Measurements from ENCODE around the gene PCDHA8.
"Not testable (repeated sequence)": the region's sequence is repeated elsewhere in the genome, so short reads cannot be mapped to it uniquely, and the experiment has no call there.

PCDHA8 gene

DNA sequence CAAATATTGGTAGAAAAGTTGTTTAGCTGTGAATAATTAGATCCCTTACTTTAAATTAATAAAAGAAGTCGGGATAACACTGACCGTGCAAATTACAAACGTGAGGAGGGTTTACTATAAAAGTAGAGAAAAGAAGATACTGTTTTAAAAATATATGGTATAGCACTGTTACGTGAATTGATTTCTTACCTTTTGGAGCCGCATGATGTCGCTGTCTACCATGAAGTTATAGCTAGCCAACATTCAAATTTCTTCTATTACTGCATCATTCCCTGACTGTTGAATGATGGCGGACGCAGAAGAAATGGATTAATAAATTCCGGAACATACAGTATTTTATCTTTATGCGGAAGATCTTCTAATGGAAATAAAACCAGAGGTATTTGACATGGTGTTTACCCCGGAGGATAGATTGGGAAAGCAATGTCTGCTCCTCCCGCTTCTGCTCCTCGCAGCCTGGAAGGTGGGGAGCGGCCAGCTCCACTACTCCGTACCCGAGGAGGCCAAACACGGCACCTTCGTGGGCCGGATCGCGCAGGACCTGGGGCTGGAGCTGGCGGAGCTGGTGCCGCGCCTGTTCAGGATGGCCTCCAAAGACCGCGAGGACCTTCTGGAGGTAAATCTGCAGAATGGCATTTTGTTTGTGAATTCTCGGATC lies 13.2 kb upstream of the PCDHA8 start, which contains the start of gene PCDHA6:
PCDHA6 (plus strand) TSS at position 257 of the 658 bp plus-strand sequence; CDS start at position 389, 132 bp downstream.
- peak; percentile 6 for DNase-seq (ENCODE audit: low read depth)

DNA sequence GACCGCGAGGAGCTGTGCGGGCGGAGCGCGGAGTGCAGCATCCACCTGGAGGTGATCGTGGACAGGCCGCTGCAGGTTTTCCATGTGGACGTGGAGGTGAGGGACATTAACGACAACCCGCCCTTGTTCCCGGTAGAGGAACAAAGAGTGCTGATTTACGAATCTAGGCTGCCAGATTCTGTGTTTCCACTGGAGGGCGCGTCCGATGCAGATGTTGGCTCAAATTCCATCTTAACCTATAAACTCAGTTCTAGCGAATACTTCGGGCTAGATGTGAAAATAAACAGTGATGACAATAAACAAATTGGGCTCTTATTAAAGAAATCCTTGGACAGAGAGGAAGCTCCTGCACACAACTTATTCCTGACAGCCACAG lies 12.6 kb upstream of the PCDHA8 start:
- DNase-seq (ENCODE audit: low read depth), result no peak

DNA sequence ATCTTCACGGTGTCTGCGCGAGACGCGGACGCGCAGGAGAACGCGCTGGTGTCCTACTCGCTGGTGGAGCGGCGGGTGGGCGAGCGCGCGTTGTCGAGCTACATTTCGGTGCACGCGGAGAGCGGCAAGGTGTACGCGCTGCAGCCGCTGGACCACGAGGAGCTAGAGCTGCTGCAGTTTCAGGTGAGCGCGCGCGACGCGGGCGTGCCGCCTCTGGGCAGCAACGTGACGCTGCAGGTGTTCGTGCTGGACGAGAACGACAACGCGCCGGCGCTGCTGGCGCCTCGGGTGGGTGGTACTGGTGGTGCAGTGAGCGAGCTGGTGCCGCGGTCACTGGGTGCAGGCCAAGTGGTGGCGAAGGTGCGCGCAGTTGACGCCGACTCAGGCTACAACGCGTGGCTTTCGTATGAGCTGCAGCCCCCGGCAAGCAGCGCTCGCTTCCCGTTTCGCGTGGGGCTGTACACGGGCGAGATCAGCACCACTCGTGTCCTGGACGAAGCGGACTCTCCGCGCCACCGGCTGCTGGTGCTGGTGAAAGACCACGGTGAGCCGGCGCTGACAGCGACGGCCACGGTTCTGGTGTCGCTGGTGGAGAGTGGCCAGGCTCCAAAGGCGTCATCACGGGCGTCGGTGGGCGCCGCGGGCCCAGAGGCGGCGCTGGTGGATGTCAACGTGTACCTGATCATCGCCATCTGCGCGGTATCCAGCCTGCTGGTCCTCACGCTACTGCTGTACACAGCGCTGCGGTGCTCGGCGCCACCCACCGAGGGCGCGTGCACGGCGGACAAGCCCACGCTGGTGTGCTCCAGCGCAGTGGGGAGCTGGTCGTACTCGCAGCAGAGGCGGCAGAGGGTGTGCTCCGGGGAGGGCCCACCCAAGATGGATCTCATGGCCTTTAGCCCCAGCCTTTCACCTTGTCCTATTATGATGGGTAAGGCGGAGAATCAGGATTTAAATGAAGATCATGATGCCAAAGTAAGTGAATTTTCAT lies 11.2 kb upstream of the PCDHA8 start:
- not testable (repeated sequence) for DNase-seq (ENCODE audit: low read depth)

DNA sequence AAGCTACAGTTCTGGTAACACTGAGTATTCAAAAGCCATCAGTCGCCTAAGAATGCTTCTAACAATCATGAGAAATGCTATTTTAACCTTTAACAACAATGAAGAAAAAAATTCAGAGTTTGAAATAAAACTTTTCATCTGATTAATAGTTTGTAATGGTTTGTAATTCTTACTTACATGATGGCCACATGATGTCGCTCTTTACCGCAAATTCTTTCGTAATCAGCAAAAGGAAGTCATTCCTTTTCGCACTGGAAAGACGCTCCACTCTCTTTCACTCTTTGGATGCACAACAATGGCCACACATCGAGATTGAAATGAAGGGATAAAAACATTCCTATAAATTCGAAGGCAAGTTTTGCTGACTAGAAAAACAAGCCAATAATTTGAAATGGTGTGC lies 7.0 kb upstream of the PCDHA8 start, which contains the start of gene PCDHA7:
PCDHA7 (plus strand) TSS at position 277 of the 400 bp plus-strand sequence; CDS start at position 392, 115 bp downstream.
- DNase-seq (ENCODE audit: low read depth), result peak; percentile 12

DNA sequence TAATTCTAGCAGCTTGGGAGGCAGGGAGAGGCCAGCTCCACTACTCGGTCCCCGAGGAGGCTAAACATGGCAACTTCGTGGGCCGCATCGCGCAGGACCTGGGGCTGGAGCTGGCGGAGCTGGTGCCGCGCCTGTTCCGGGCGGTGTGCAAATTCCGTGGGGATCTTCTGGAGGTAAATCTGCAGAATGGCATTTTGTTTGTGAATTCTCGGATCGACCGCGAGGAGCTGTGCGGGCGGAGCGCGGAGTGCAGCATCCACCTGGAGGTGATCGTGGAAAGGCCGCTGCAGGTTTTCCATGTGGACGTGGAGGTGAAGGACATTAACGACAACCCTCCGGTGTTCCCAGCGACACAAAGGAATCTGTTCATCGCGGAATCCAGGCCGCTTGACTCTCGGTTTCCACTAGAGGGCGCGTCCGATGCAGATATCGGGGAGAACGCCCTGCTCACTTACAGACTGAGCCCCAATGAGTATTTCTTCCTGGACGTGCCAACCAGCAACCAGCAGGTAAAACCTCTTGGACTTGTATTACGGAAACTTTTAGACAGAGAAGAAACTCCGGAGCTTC lies 6.5 kb upstream of the PCDHA8 start:
- DNase-seq (ENCODE audit: low read depth), result not testable (repeated sequence)

DNA sequence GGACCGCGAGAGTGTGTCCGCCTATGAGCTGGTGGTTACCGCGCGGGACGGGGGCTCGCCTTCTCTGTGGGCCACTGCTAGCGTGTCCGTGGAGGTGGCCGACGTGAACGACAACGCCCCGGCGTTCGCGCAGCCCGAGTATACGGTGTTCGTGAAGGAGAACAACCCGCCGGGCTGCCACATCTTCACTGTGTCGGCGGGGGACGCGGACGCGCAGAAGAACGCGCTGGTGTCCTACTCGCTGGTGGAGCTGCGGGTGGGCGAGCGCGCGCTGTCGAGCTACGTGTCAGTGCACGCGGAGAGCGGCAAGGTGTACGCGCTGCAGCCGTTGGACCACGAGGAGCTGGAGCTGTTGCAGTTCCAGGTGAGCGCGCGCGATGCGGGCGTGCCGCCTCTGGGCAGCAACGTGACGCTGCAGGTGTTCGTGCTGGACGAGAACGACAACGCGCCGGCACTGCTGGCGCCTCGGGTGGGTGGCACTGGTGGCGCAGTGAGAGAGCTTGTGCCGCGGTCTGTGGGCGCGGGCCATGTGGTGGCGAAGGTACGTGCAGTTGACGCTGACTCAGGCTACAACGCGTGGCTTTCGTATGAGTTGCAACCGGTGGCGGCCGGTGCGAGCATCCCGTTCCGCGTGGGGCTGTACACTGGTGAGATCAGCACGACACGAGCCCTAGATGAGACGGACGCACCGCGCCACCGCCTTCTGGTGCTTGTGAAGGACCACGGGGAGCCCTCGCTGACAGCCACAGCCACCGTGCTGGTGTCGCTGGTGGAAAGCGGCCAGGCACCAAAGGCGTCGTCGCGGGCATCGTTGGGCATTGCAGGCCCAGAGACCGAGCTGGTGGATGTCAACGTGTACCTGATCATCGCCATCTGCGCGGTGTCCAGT lies 5.1 kb upstream of the PCDHA8 start:
- no peak for DNase-seq (ENCODE audit: low read depth)

DNA sequence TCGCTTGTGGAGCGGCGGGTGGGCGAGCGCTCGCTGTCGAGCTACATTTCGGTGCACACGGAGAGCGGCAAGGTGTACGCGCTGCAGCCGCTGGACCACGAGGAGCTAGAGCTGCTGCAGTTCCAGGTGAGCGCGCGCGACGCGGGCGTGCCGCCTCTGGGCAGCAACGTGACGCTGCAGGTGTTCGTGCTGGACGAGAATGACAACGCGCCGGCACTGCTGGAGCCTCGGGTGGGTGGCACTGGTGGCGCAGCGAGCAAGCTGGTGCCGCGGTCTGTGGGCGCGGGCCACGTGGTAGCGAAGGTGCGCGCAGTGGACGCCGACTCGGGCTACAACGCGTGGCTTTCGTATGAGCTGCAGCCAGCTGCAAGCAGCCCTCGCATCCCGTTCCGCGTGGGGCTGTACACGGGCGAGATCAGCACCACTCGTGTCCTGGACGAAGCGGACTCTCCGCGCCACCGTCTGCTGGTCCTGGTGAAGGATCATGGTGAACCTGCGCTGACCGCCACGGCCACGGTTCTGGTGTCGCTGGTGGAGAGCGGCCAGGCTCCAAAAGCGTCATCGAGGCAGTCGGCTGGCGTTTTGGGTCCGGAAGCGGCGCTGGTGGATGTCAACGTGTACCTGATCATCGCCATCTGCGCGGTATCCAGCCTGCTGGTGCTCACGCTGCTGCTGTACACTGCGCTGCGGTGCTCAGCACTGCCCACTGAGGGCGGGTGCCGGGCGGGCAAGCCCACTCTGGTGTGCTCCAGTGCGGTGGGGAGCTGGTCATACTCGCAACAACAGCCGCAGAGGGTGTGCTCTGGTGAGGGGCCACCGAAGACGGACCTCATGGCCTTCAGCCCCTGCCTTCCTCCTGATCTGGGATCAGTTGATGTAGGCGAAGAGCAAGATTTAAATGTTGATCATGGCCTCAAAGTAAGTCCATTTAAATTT lies 2.1 kb downstream of the PCDHA8 start:
- DNase-seq (ENCODE audit: low read depth), result no peak

DNA sequence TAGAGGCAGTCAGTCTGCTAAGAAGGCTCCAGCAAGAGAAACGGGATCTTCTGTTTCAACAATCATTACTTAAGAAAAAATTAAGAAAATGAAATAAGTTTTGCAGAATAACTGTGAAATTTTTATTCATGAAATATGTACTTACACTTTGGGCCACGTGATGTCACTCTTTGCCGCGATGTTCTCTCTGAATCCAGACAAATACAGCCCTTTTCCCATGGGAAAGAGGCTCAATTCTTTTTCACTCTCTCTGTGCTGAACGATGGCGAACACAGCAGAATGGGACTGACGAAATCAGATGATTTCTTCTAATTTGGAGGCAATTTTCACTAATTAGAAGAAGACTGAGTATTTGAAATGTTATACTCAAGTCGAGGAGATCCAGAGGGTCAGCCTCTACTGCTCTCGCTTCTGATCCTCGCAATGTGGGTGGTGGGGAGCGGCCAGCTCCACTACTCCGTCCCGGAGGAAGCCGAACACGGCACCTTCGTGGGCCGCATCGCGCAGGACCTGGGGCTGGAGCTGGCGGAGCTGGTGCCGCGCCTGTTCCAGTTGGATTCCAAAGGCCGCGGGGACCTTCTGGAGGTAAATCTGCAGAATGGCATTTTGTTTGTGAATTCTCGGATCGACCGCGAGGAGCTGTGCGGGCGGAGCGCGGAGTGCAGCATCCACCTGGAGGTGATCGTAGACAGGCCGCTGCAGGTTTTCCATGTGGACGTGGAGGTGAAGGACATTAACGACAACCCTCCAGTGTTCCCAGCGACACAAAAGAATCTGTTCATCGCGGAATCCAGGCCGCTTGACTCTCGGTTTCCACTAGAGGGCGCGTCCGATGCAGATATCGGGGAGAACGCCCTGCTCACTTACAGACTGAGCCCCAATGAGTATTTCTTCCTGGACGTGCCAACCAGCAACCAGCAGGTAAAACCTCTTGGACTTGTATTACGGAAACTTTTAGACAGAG lies 7.4 kb downstream of the PCDHA8 start, which contains the start of gene PCDHA9:
PCDHA9 (plus strand) TSS at position 244 of the 964 bp plus-strand sequence; CDS start at position 358, 114 bp downstream.
- not testable (repeated sequence) for DNase-seq (ENCODE audit: low read depth)

DNA sequence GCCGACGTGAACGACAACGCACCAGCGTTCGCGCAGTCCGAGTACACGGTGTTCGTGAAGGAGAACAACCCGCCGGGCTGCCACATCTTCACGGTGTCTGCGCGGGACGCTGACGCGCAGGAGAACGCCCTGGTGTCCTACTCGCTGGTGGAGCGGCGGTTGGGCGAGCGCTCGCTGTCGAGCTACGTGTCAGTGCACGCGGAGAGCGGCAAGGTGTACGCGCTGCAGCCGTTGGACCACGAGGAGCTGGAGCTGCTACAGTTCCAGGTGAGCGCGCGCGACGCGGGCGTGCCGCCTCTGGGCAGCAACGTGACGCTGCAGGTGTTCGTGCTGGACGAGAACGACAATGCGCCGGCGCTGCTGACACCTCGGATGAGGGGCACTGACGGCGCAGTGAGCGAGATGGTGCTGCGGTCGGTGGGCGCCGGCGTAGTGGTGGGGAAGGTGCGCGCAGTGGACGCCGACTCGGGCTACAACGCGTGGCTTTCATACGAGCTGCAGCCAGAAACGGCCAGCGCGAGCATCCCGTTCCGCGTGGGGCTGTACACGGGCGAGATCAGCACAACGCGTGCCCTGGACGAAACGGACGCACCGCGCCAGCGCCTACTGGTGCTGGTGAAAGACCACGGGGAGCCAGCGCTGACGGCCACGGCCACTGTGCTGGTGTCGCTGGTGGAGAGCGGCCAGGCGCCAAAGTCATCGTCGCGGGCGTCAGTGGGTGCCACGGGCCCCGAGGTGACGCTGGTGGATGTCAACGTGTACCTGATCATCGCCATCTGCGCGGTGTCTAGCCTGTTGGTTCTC lies 9.0 kb downstream of the PCDHA8 start:
- not testable (repeated sequence) for DNase-seq (ENCODE audit: low read depth)

DNA sequence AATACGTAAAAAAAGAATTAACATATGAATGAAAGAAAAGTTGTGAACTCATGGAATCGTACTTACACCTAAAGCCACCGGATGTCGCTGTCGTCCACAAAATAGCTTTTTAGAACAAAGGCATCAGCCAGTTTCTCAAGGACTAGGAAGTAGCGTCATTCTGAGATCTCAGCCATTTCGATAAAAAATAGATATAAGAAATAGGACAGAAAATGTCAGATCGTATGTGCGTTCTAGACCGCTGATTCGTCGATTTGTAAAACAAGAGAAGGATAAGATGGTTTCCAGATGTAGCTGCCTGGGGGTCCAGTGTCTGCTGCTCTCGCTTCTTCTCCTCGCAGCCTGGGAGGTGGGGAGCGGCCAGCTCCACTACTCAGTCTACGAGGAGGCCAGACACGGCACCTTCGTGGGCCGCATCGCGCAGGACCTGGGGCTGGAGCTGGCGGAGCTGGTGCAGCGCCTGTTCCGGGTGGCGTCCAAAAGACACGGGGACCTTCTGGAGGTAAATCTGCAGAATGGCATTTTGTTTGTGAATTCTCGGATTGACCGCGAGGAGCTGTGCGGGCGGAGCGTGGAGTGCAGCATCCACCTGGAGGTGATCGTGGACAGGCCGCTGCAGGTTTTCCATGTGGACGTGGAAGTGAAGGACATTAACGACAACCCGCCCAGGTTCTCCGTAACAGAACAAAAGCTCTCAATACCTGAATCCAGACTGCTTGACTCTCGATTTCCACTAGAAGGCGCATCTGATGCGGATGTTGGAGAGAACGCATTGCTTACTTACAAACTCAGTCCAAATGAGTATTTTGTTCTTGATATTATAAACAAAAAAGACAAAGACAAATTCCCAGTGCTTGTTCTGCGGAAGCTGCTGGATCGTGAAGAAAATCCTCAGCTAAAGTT lies 15.0 kb downstream of the PCDHA8 start, which contains the start of gene PCDHA10:
PCDHA10 (plus strand) TSS at position 126 of the 903 bp plus-strand sequence; CDS start at position 278, 152 bp downstream.
- DNase-seq (ENCODE audit: low read depth), result no peak

DNA sequence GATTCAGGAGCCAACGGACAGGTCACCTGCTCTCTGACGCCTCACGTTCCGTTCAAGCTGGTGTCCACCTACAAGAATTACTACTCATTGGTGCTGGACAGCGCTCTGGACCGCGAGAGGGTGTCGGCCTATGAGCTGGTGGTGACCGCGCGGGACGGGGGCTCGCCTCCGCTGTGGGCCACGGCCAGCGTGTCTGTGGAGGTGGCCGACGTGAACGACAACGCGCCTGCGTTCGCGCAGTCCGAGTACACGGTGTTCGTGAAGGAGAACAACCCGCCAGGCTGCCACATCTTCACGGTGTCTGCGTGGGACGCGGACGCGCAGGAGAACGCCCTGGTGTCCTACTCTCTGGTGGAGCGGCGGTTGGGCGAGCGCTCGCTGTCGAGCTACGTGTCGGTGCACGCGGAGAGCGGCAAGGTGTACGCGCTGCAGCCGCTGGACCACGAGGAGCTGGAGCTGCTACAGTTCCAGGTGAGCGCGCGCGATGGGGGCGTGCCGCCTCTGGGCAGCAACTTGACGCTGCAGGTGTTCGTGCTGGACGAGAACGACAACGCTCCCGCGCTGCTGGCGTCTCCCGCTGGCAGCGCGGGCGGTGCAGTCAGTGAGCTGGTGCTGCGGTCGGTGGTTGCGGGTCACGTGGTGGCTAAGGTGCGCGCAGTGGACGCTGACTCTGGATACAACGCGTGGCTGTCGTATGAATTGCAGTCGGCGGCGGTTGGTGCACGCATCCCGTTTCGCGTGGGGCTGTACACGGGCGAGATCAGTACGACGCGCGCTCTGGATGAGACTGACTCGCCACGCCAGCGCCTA lies 16.4 kb downstream of the PCDHA8 start:
- DNase-seq (ENCODE audit: low read depth), result no peak

DNA sequence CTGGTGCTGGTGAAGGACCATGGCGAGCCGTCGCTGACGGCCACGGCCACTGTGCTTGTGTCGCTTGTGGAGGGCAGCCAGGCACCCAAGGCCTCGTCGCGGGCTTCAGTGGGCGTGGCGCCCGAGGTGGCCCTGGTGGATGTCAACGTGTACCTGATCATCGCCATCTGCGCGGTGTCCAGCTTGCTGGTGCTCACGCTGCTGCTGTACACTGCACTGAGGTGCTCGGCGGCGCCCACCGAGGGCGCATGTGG lies 16.9 kb downstream of the PCDHA8 start:
- no peak for DNase-seq (ENCODE audit: low read depth)

DNA sequence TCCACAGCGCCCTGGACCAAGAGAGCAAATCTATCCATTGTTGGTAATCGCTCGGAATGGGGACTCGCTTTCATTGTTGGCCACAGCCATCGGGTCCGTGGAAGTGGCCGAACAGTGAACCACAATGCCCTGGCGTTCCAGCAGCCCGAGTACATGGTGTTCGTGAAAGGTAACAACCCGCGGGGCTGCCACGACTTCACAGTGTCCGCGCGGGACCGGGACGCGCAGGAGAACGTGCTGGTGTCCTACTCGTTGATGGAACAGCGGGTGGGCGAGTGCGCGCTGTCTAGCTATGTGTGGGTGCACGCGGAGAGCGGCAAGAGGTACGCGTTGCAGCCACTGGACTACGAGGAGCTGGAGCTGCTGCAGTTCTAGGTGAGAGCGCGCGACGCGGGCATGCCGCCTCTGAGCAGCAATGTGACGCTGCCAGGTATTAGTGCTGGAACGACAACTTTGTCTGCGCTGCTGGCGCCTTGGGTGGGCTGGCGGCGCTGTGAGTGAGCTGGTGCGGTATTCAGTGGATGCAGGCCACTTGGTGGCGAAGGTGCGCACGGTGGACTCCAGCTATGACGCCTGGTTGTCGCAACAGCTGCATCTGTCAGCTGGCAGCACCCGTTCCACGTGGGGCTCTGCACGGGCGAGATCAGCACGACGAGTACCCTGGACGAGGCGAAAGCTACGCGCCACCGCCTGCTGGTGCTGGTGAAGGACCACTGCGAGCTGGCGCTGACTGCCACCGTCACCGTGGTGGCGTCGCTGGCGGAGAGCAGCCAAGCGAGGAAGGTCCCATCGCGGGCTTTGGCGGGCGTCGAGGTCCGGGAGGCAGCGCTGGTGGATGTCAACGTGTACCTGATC lies 21.7 kb downstream of the PCDHA8 start:
- no peak for DNase-seq (ENCODE audit: low read depth)

DNA sequence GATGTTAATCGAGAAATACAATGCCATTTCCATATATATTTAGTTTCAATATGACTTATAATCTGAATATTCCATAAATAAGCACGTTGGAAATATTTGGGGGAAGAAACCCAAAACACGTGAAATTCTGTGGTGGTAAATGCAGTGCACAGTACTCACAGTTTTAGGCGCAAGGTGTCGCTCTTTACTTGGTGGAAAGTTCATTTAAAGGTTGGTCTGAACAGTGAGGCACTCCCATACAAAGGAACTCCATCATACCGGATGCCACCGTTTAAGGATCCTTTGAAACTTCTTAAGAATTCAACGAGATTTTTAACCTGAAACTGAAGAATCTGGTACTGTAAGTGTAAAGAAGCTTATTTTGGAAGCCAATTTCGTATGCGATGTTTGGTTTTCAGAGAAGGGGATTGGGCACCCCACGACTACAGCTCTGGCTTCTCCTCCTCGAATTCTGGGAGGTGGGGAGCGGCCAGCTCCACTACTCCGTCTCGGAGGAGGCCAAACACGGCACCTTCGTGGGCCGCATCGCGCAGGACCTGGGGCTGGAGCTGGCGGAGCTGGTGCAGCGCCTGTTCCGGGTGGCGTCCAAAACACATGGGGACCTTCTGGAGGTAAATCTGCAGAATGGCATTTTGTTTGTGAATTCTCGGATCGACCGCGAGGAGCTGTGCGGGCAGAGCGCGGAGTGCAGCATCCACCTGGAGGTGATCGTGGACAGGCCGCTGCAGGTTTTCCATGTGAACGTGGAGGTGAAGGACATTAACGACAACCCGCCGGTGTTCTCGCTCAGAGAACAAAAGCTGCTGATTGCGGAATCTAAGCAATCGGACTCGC lies 28.0 kb downstream of the PCDHA8 start, which contains the start of gene PCDHA11:
PCDHA11 (plus strand) TSS at position 237 of the 834 bp plus-strand sequence; CDS start at position 384, 147 bp downstream.
- DNase-seq (ENCODE audit: low read depth), result peak; percentile 6
